Hepatocyte (in vitro differentiated cells): ENCODE measurements around the gene TEDC1. TPM values are rescaled to one million over a fixed set of nuclear protein-coding genes. Genes with fewer than 3 reads are reported as not detected.
A peak's percentile ranks its signal among the peaks of the same experiment; 100 is the strongest.

ENCODE experiments used
- DNase-seq: peaks from one replicate; pipeline ENCODE4 v3.0.0-alpha.2; 2016; ENCODE audit warnings: low spot score
- H2AFZ ChIP-seq: fragments of 200-600 bp; sonication (generic); 2 replicates; pipeline ENCODE4 v1.6.0; 2016; ENCODE audit warnings: antibody characterized with exemption, mild to moderate bottlenecking
- H3K27ac ChIP-seq: fragments of 200-600 bp; sonication (generic); 2 replicates; pipeline ENCODE4 v1.5.1; 2016; ENCODE audit warnings: mild to moderate bottlenecking
- H3K27me3 ChIP-seq: fragments of 200-600 bp; sonication (generic); 2 replicates; pipeline ENCODE4 v1.6.1; 2016
- H3K36me3 ChIP-seq: fragments of 200-600 bp; sonication (generic); replicated peaks from 2 replicates; pipeline ENCODE4 v1.5.1; 2016; ENCODE audit warnings: low read depth; ENCODE audit not compliant: insufficient read depth
- H3K4me1 ChIP-seq: fragments of 200-600 bp; sonication (generic); 2 replicates; pipeline ENCODE4 v1.5.1; 2016; ENCODE audit warnings: mild to moderate bottlenecking, moderate library complexity; ENCODE audit not compliant: insufficient read depth
- H3K4me2 ChIP-seq: fragments of 200-600 bp; sonication (generic); 2 replicates; pipeline ENCODE4 v1.6.0; 2016
- H3K4me3 ChIP-seq: fragments of 200-600 bp; sonication (generic); 2 replicates; pipeline ENCODE4 v1.5.1; 2016; ENCODE audit warnings: mild to moderate bottlenecking
- H3K79me2 ChIP-seq: fragments of 200-600 bp; sonication (generic); 2 replicates; pipeline ENCODE4 v1.6.0; 2017; ENCODE audit warnings: mild to moderate bottlenecking
- H3K9me2 ChIP-seq: fragments of 200-600 bp; sonication (generic); replicated peaks from 2 replicates; pipeline ENCODE4 v1.6.0; 2017; ENCODE audit warnings: mild to moderate bottlenecking; ENCODE audit not compliant: insufficient read depth
- H3K9me3 ChIP-seq: fragments of 200-600 bp; sonication (generic); 2 replicates; pipeline ENCODE4 v1.5.1; 2016; ENCODE audit warnings: low read depth, mild to moderate bottlenecking
- H4K20me1 ChIP-seq: fragments of 200-600 bp; sonication (generic); 2 replicates; pipeline ENCODE4 v1.6.0; 2016; ENCODE audit warnings: mild to moderate bottlenecking; ENCODE audit not compliant: insufficient read depth, poor library complexity, severe bottlenecking
- EZH2 ChIP-seq: fragments of 200-600 bp; sonication (generic); IDR thresholded peaks from 2 replicates; pipeline ENCODE4 v1.6.1; 2016; ENCODE audit warnings: antibody characterized with exemption, mild to moderate bottlenecking, borderline replicate concordance
- EZH2phosphoT487 ChIP-seq: fragments of 200-600 bp; sonication (generic); IDR thresholded peaks from one replicate; pipeline ENCODE4 v1.6.1; 2018; ENCODE audit warnings: antibody characterized with exemption, mild to moderate bottlenecking, low read depth, moderate library complexity; ENCODE audit not compliant: unreplicated experiment, severe bottlenecking
- WGBS: methylation state at CpG from one replicate; pipeline ENCODE4 v1.1.6; 2016; ENCODE audit warnings: low lambda C conversion rate; ENCODE audit errors: missing lambda C conversion rate; 5-methylcytosine and 5-hydroxymethylcytosine counted together
- polyA plus RNA-seq: library from polyadenylated mRNA; unstranded; fragments of >200 nt; fragmentation: Nextera tagmentation; extraction: Ambion mirVana; gene quantifications from 2 replicates; pipeline ENCODE4 v1.2.1, GENCODE V29; 2016
- total RNA-seq: library from RNA; depleted of rRNA; stranded (reverse); fragments of >200 nt; gene quantifications from 2 replicates; pipeline ENCODE4 v1.2.3, GENCODE V29; 2014
- TF ChIP-seq, protein P1 (sequence below): fragments of 200-600 bp; sonication (generic); IDR thresholded peaks from 2 replicates; pipeline ENCODE4 v1.5.1; 2016; ENCODE audit warnings: antibody characterized with exemption, mild to moderate bottlenecking; ENCODE audit not compliant: poor library complexity

Gene TEDC1
- total and polyA plus RNA-seq, 2 experiments from 2014 or later, result 3.9 to 4.9 TPM

- no peaks in the 10 kb centered on the region for H4K20me1 ChIP-seq
- no peak overlapping the region for H3K4me3 ChIP-seq
- no peaks in the 10 kb centered on the region for H3K79me2 ChIP-seq
- WGBS, result 87% methylated on average over 19 of the region's 19 CpGs
- no peak overlapping the region for H2AFZ ChIP-seq
- no peaks in the 10 kb centered on the region for H3K9me3 ChIP-seq
- H3K4me2 ChIP-seq, result no peak overlapping the region
- TF ChIP-seq, protein P1, sequence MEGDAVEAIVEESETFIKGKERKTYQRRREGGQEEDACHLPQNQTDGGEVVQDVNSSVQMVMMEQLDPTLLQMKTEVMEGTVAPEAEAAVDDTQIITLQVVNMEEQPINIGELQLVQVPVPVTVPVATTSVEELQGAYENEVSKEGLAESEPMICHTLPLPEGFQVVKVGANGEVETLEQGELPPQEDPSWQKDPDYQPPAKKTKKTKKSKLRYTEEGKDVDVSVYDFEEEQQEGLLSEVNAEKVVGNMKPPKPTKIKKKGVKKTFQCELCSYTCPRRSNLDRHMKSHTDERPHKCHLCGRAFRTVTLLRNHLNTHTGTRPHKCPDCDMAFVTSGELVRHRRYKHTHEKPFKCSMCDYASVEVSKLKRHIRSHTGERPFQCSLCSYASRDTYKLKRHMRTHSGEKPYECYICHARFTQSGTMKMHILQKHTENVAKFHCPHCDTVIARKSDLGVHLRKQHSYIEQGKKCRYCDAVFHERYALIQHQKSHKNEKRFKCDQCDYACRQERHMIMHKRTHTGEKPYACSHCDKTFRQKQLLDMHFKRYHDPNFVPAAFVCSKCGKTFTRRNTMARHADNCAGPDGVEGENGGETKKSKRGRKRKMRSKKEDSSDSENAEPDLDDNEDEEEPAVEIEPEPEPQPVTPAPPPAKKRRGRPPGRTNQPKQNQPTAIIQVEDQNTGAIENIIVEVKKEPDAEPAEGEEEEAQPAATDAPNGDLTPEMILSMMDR, result no peak
- TF ChIP-seq EZH2 (no peak), EZH2phosphoT487 (no peak)
- H3K27ac ChIP-seq, result no peak overlapping the region
- H3K27me3 ChIP-seq, result no peaks in the 10 kb centered on the region
- DNase-seq, result no peak
- H3K4me1 ChIP-seq, result no peaks in the 10 kb centered on the region
- H3K36me3 ChIP-seq, result no peaks in the 10 kb centered on the region
- H3K9me2 ChIP-seq, result no peaks in the 10 kb centered on the region
Observed at GRCh38 chr14:105531894-105532623, 41.0 kb downstream of the TEDC1 start.

DNA sequence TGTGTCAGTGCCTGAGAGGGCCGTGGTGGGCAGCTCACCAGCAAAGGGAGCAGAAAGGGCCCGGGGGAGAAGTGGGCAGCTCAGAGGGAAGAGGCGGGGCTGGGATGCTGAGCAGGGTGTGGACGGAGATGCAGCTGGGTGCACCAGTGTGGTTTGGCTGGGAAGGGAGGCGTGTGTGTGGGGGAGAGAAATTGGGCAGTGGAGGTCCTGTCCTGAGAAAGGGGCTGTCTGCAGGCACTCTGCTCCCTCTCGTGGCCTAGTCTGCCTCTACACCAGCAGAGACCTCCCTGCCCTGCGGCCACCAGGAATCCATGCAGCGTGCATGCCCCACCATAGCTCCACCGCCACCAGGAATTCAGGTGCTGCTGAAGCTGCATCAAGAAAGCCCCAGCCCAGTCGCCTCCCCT is 41.7 kb downstream of the TEDC1 start:
- no peak overlapping the region for H3K4me2 ChIP-seq

DNA sequence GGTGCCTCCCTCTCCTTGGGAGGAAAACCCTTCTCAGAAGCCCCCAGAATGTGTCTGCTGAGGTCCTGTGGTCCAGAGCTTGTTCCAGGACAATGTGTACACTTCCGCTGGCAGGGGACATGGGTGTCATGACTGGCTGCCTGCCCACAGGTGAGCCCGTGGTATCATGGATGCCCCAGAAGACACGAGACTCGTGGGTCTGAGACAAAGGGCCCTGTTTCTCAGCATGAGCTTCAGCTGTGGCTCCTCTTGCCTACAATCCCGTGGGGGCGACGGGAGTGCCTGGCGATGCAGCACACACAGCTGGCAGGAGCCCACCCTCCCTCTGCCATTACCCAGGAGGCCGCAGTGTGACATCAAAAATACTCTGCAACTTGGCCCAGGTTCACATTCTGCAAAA is 42.3 kb downstream of the TEDC1 start:
- TF ChIP-seq EZH2phosphoT487, result no peak
- TF ChIP-seq EZH2, result no peak
- TF ChIP-seq, protein P1, result no peak
- no peak for DNase-seq
- Histone ChIP-seq H2AFZ (no peak overlapping the region), H3K4me2 (no peak overlapping the region), H3K4me3 (no peak overlapping the region), H3K36me3 (no peaks in the 10 kb centered on the region), H3K27me3 (no peaks in the 10 kb centered on the region), H3K27ac (no peak overlapping the region), H3K4me1 (no peaks in the 10 kb centered on the region), H4K20me1 (no peaks in the 10 kb centered on the region), H3K79me2 (no peaks in the 10 kb centered on the region), H3K9me2 (no peaks in the 10 kb centered on the region), H3K9me3 (no peaks in the 10 kb centered on the region)
- WGBS, result 72% methylated on average over 9 of the region's 9 CpGs

More for the DNA sequence above, 41.7 kb downstream of the TEDC1 start:
- Histone ChIP-seq H3K4me3 (no peak overlapping the region), H3K79me2 (no peaks in the 10 kb centered on the region), H3K27ac (no peak overlapping the region), H4K20me1 (no peaks in the 10 kb centered on the region), H3K36me3 (no peaks in the 10 kb centered on the region), H2AFZ (no peak overlapping the region), H3K9me3 (no peaks in the 10 kb centered on the region), H3K4me1 (no peaks in the 10 kb centered on the region), H3K27me3 (no peaks in the 10 kb centered on the region), H3K9me2 (no peaks in the 10 kb centered on the region)
- TF ChIP-seq, protein P1, result no peak
- TF ChIP-seq EZH2phosphoT487 (no peak), EZH2 (no peak)
- peak; percentile 4 for DNase-seq
- WGBS, result 80% methylated on average over 9 of the region's 10 CpGs
